Activated CD4-positive, alpha-beta memory T cell treated with anti-CD3 and anti-CD28 coated beads for 36 hours (primary cell): ENCODE data around the gene CCNF. TPM values are rescaled to one million over a fixed set of nuclear protein-coding genes. Genes with fewer than 3 reads are reported as not detected.
A peak's percentile ranks its signal among the peaks of the same experiment; 100 is the strongest.
"Not testable (repeated sequence)": the region's sequence is repeated elsewhere in the genome, so short reads cannot be mapped to it uniquely, and the experiment has no call there.

ENCODE experiments used
- CTCF ChIA-PET: fragments of 350-600 bp; sonication (Branson Sonifier 250); formaldehyde crosslinking; loops from one replicate; lab custom pipeline; 2021; ENCODE audit warnings: antibody characterized with exemption, inconsistent platforms; lab: Charles Lee
- POLR2A ChIA-PET: fragments of 350-600 bp; sonication (Branson Sonifier 250); formaldehyde crosslinking; loops from one replicate; lab custom pipeline; 2021; ENCODE audit warnings: antibody characterized with exemption; lab: Charles Lee
- DNase-seq: peaks from one replicate; pipeline ENCODE4 v3.0.0-alpha.2; 2020
- H3K27ac Mint-ChIP-seq: one replicate; pipeline ENCODE4 v1.8.0; 2021; ENCODE audit warnings: mixed read lengths
- H3K27me3 Mint-ChIP-seq: one replicate; pipeline ENCODE4 v1.8.0; 2021; ENCODE audit warnings: mixed read lengths
- H3K36me3 Mint-ChIP-seq: one replicate; pipeline ENCODE4 v1.8.0; 2021; ENCODE audit warnings: mixed read lengths
- H3K4me1 Mint-ChIP-seq: one replicate; pipeline ENCODE4 v1.8.0; 2021; ENCODE audit warnings: low read depth, mixed read lengths
- H3K4me3 Mint-ChIP-seq: one replicate; pipeline ENCODE4 v1.8.0; 2021; ENCODE audit warnings: mild to moderate bottlenecking, mixed read lengths
- H3K9me3 Mint-ChIP-seq: one replicate; pipeline ENCODE4 v1.8.0; 2021; ENCODE audit warnings: mixed read lengths
- intact Hi-C: fragments of 100-400 bp; cut with micrococcal nuclease; formaldehyde crosslinking; loops from one replicate; pipeline ENCODE4 v1.15.1; 2023
- total RNA-seq, 2 experiments: library from RNA; stranded (reverse); gene quantifications; one replicate each; pipeline ENCODE4 v1.2.3, GENCODE V29; 2021

Gene CCNF
- total RNA-seq, 2 experiments from 2014 or later, result 53.5 to 54.7 TPM

DNA sequence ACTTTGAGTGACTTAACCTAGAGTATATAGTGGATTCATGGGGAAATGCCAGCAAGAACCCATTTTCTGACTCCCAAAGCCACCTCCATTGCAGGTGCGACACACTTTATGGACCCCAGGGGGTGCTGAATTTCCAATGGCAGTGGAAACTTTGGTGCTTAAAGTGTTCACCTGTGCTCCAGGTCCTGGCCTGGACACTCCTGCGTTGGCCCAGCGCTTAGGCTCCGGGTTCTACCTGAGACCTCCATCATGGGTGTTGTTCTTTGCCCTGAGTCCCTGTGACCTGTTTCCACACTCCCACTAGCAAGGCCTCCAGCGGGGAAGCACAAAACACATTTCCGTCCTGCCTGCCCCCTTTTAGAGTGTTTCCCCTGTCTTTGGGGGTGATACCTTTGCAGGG, 3.0 kb downstream of the CCNF start:
- no peak for DNase-seq
- Mint-ChIP-seq H3K27ac (no peak overlapping the region), H3K36me3 (peaks cover 42% of the 10 kb centered on the region), H3K4me3 (no peak overlapping the region), H3K27me3 (no peaks in the 10 kb centered on the region), H3K9me3 (no peaks in the 10 kb centered on the region), H3K4me1 (peaks cover 18% of the 10 kb centered on the region)
- intact Hi-C loops, result loop anchor here (2.0 kb wide), 1 partner anchor 55 kb away; no protein-coding TSS in a partner anchor
- ChIA-PET POLR2A (no interaction called here), CTCF (no interaction called here)

DNA sequence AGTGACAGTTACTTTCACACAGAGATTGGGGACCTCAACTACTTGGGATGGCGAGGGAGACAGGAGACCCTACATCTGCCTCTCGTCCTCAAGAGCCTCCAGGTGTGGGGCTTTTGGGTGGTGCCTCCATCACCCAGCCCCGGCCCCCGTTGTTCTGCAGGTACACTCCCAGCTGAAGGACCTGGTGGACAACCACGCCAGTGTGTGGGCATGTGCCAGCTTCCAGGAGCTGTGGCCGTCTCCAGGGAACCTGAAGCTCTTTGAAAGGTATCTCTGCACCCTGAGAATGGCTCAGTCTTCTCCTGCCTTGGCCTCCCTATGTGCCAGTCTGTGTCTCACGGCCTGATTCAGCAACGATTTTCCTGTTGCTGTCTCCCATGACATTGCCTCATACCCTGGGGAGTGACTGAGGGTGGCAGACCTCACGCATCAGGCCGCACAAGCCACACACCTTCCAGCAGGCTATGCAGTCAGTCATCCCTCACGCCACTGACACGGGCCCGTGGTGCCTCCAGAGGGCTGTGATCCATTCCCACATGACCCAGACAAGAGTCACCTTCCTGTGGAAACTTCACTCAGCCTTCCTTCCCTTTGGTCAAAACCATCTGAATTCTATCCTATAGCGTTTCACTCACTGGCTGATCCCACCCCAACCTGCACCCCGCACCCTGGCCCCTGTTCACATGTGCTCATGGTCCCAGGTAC, 3.7 kb downstream of the CCNF start:
- no peaks in the 10 kb centered on the region for H3K9me3 Mint-ChIP-seq
- ChIA-PET CTCF (no interaction called here), POLR2A (no interaction called here)
- no peak overlapping the region for H3K27ac Mint-ChIP-seq
- H3K4me3 Mint-ChIP-seq, result no peak overlapping the region
- H3K36me3 Mint-ChIP-seq, result peaks cover 45% of the 10 kb centered on the region
- intact Hi-C loops, result loop anchor here (2.0 kb wide), 1 partner anchor 54 kb away; no protein-coding TSS in a partner anchor
- no peaks in the 10 kb centered on the region for H3K27me3 Mint-ChIP-seq
- H3K4me1 Mint-ChIP-seq, result peaks cover 18% of the 10 kb centered on the region
- no peak for DNase-seq

GRCh38 chr16:2435236-2435635, 6.0 kb downstream of the CCNF start:
- H3K36me3 Mint-ChIP-seq, result peaks cover 56% of the 10 kb centered on the region

GRCh38 chr16:2436110-2436509, 6.9 kb downstream of the CCNF start:
- H3K9me3 Mint-ChIP-seq, result no peaks in the 10 kb centered on the region
- CTCF ChIA-PET, result no interaction called here
- peaks cover 53% of the 10 kb centered on the region for H3K36me3 Mint-ChIP-seq
- no peak overlapping the region for H3K27ac Mint-ChIP-seq
- DNase-seq, result no peak
- peaks cover 7% of the 10 kb centered on the region for H3K4me1 Mint-ChIP-seq
- intact Hi-C loops, result no loop called here
- H3K4me3 Mint-ChIP-seq, result no peak overlapping the region
- no peaks in the 10 kb centered on the region for H3K27me3 Mint-ChIP-seq
- POLR2A ChIA-PET, result interaction anchor here (0.7 kb wide), 1 partner anchor 22 kb away, joined by 3 read pairs; no protein-coding TSS in a partner anchor

More at GRCh38 chr16:2435236-2435635, 6.0 kb downstream of the CCNF start:
- H3K9me3 Mint-ChIP-seq, H3K27me3 Mint-ChIP-seq, intact Hi-C loops, H3K27ac Mint-ChIP-seq, POLR2A ChIA-PET, CTCF ChIA-PET, H3K4me3 Mint-ChIP-seq, DNase-seq: not testable (repeated sequence)
- peaks cover 16% of the 10 kb centered on the region for H3K4me1 Mint-ChIP-seq

DNA sequence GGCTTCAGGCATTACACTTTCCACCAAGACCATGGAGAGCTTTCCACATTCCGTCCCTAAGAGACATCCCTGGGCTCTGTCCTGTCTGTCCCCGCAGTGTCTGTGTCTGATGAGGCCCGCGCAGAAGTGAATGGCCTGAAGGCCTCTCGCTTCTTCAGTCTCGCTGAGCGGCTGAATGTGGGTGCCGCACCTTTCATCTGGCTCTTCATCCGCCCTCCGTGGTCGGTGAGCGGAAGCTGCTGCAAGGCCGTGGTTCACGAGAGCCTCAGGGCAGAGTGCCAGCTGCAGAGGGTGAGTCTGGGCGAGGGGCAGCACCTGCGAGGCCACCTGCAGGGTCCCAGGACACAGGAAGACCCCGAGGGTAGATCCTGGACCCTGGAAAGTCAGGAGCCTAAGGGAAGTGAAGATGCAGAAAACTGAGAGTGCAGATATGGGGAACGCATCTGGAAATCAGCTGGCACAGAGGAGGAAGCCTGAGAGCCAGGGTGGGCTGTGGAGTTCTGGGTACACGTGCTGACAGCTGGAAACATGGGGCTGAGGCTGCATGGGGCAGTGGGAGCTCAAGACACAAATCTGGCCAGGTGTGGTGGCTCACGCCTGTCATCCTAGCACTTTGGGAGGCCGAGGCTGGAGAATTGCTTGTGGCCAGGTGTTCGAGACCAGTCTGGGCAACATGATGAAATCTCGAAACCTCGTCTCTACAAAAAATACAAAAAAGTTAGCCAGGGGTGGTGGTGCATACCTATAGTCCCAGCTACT, 8.0 kb downstream of the CCNF start:
- CTCF ChIA-PET, result no interaction called here
- POLR2A ChIA-PET, result interaction anchor here (1.5 kb wide), 1 partner anchor 9 kb away, joined by 5 read pairs; no protein-coding TSS in a partner anchor

DNA sequence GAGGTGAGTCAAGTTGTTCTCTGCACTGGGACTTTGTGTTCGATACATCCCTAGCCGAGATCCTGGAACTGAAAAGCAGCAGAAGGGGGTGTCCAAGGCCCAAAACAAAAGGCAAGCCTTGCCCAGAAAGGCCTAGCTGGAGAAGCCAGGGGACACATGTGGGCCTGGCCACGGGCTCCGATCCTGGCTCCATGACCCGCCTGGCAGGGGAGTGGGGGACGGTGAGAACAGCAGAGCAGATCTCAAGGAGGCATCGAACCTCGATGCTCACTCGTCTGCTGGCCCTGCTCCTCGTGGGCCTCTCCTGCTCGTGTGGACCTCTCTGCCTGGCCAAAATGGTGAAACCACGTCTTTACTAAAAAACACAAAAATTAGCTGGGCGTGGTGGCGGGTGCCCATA, 8.9 kb downstream of the CCNF start:
- Mint-ChIP-seq H3K4me1 (peaks cover 7% of the 10 kb centered on the region), H3K9me3 (no peaks in the 10 kb centered on the region), H3K4me3 (no peak overlapping the region), H3K27me3 (no peaks in the 10 kb centered on the region), H3K36me3 (peaks cover 44% of the 10 kb centered on the region), H3K27ac (no peak overlapping the region)
- CTCF ChIA-PET, result no interaction called here
- POLR2A ChIA-PET, result interaction anchor here (1.5 kb wide), 1 partner anchor 10 kb away, joined by 5 read pairs; no protein-coding TSS in a partner anchor
- no peak for DNase-seq
- intact Hi-C loops, result no loop called here

More for the DNA sequence above, 8.0 kb downstream of the CCNF start:
- DNase-seq, result no peak
- H3K4me3 Mint-ChIP-seq, result no peak overlapping the region
- H3K27me3 Mint-ChIP-seq, result no peaks in the 10 kb centered on the region
- peaks cover 7% of the 10 kb centered on the region for H3K4me1 Mint-ChIP-seq
- no peak overlapping the region for H3K27ac Mint-ChIP-seq
- intact Hi-C loops, result no loop called here
- no peaks in the 10 kb centered on the region for H3K9me3 Mint-ChIP-seq
- H3K36me3 Mint-ChIP-seq, result peaks cover 51% of the 10 kb centered on the region

DNA sequence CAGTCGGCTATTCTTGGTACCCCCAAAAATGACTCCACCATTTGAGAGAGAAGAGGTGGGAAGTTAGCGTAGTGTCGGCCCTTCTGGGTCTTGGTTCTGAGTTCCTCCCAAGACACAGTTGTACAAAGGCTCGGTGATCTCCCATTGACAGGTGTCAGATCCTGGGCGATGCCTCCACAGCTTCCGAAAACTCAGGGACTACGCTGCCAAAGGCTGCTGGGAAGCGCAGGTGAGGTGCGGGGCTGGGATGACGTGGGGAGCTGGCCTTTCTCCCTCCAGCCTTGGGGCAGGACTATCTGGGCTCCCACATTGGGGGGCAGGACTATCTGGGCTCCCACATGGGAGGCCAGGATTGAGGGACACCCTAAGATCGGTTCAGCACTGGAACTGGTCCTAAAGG, 10.4 kb downstream of the CCNF start:
- H3K4me1 Mint-ChIP-seq, result peaks cover 7% of the 10 kb centered on the region
- ChIA-PET CTCF (interaction anchor here (1.2 to 1.8 kb wide), 2 partner anchors 10 to 12 kb away, joined by 3 to 7 read pairs; partner anchors contain the start of gene CCNF), POLR2A (interaction anchor here (0.7 kb wide), 1 partner anchor 20 kb away, joined by 3 read pairs; the partner anchor contains the start of gene TEDC2)
- peaks cover 44% of the 10 kb centered on the region for H3K36me3 Mint-ChIP-seq
- intact Hi-C loops, result no loop called here
- peak overlapping the region; percentile 23 for H3K27ac Mint-ChIP-seq
- H3K4me3 Mint-ChIP-seq, result no peak overlapping the region
- H3K9me3 Mint-ChIP-seq, result no peaks in the 10 kb centered on the region
- DNase-seq, result no peak
- H3K27me3 Mint-ChIP-seq, result no peaks in the 10 kb centered on the region

DNA sequence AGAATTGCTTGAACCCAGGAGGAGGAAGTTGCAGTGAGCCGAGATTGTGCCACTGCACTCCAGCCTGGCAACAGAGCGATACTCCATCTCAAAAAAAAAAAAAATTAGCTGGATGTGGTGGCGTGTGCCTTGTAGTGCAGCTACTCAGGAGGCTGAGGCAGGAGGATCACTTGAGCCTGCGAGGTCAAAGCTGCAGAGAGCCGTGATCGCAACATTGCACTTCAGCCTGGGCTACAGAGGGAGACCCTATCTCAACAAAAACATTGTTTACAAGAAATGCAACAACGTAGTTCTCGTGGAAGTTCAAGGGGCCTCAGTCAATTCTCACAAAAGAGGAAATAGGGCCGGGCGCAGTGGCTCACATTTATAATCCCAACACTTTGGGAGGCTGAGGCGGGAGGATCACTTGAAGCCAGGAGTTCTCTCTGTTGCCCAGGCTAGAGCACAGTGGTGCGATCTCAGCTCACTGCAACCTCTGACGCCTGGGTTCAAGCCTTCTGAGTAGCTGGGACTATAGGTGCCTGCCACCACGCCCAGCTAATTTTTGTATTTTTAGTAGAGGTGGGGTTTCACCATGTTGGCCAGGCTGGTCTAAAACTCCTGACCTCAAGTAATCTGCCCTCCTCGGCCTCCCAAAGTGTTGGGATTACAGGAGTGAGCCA, 12.0 kb downstream of the CCNF start:
- H3K4me3 Mint-ChIP-seq, H3K9me3 Mint-ChIP-seq, DNase-seq, intact Hi-C loops, H3K4me1 Mint-ChIP-seq, H3K27me3 Mint-ChIP-seq: not testable (repeated sequence)
- Mint-ChIP-seq H3K36me3 (peaks cover 55% of the 10 kb centered on the region), H3K27ac (peak overlapping the region; percentile 18)
- POLR2A ChIA-PET, result interaction anchor here (1.5 kb wide), 1 partner anchor 12 kb away, joined by 3 read pairs; the partner anchor contains the start of gene CCNF
- CTCF ChIA-PET, result interaction anchor here (1.8 kb wide), 1 partner anchor 11 kb away, joined by 7 read pairs; the partner anchor contains the start of gene CCNF

DNA sequence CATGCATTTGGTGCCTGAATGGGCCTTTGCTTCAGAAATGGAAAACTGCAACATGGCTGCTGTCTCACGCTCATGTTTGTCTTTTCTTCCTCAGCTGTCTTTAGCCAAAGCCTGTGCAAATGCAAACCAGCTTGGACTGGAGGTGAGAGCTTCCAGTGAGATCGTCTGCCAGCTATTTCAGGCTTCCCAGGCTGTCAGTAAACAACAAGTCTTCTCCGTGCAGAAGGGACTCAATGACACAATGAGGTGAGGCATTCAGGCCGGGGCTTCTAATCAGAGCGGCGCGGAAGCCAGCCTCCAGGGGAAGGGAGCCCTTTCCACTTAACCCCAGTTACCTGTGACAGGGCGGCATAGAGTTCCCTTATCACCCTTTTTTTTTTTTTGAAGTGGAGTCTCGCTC, 14.3 kb downstream of the CCNF start:
- ChIA-PET POLR2A (interaction anchor here (0.6 kb wide), 1 partner anchor 1795 kb away, joined by 3 read pairs; the partner anchor contains the start of gene WDR90), CTCF (interaction anchor here (0.9 kb wide), 1 partner anchor 249 kb away, joined by 3 read pairs; no protein-coding TSS in a partner anchor)
- H3K27me3 Mint-ChIP-seq, result no peaks in the 10 kb centered on the region
- no peak for DNase-seq
- H3K36me3 Mint-ChIP-seq, result peaks cover 54% of the 10 kb centered on the region
- no peak overlapping the region for H3K4me3 Mint-ChIP-seq
- no peak overlapping the region for H3K27ac Mint-ChIP-seq
- intact Hi-C loops, result no loop called here
- no peaks in the 10 kb centered on the region for H3K9me3 Mint-ChIP-seq
- H3K4me1 Mint-ChIP-seq, result peaks cover 7% of the 10 kb centered on the region

GRCh38 chr16:2447920-2448583, 18.8 kb downstream of the CCNF start:
- H3K36me3 Mint-ChIP-seq, result peaks cover 59% of the 10 kb centered on the region
- H3K4me1 Mint-ChIP-seq, result no peaks in the 10 kb centered on the region
- intact Hi-C loops, result no loop called here
- H3K27ac Mint-ChIP-seq, result no peak overlapping the region
- POLR2A ChIA-PET, result no interaction called here
- no peaks in the 10 kb centered on the region for H3K9me3 Mint-ChIP-seq
- DNase-seq, result no peak
- no peaks in the 10 kb centered on the region for H3K27me3 Mint-ChIP-seq
- CTCF ChIA-PET, result no interaction called here
- no peak overlapping the region for H3K4me3 Mint-ChIP-seq

GRCh38 chr16:2449118-2449517, 19.9 kb downstream of the CCNF start:
- CTCF ChIA-PET, result interaction anchor here (1.6 kb wide), 1 partner anchor 52 kb away, joined by 3 read pairs; no protein-coding TSS in a partner anchor
- H3K36me3 Mint-ChIP-seq, result peaks cover 60% of the 10 kb centered on the region
- H3K4me1 Mint-ChIP-seq, result no peaks in the 10 kb centered on the region
- H3K27ac Mint-ChIP-seq, result no peak overlapping the region
- POLR2A ChIA-PET, result interaction anchor here (0.9 kb wide), 1 partner anchor 11 kb away, joined by 3 read pairs; the partner anchor contains the start of gene TEDC2
- no peaks in the 10 kb centered on the region for H3K27me3 Mint-ChIP-seq
- DNase-seq, result no peak
- H3K9me3 Mint-ChIP-seq, result no peaks in the 10 kb centered on the region
- H3K4me3 Mint-ChIP-seq, result no peak overlapping the region
- intact Hi-C loops, result no loop called here
